Mesodermal cell (in vitro differentiated cells): ENCODE measurements around the gene CYB5R2.

Source experiments
- H3K27ac ChIP-seq: 2 replicates; pipeline ENCODE4 v1.7.0; 2013; ENCODE audit warnings: mild to moderate bottlenecking, low read depth, low read length, moderate library complexity; ENCODE audit not compliant: severe bottlenecking
- H3K36me3 ChIP-seq: 2 replicates; pipeline ENCODE4 v1.7.1; 2013; ENCODE audit warnings: mild to moderate bottlenecking, low read length, moderate library complexity; ENCODE audit not compliant: control insufficient read depth, insufficient read depth
- H3K4me1 ChIP-seq: one replicate; pipeline ENCODE4 v1.7.1; 2013; ENCODE audit warnings: mild to moderate bottlenecking, low read length; ENCODE audit not compliant: insufficient read depth, control insufficient read depth, poor library complexity, severe bottlenecking
- H3K4me3 ChIP-seq: 2 replicates; pipeline ENCODE4 v1.7.0; 2013; ENCODE audit warnings: low read length, control low read depth, mild to moderate bottlenecking; ENCODE audit not compliant: insufficient read depth, poor library complexity, severe bottlenecking; ENCODE audit errors: extremely low read depth
- H3K9me3 ChIP-seq: 2 replicates; pipeline ENCODE4 v1.7.1; 2013; ENCODE audit warnings: mild to moderate bottlenecking, low read length, moderate library complexity; ENCODE audit not compliant: control insufficient read depth
- WGBS, 2 experiments: methylation state at CpG; one replicate each; pipeline ENCODE4 v1.1.5; 2013; ENCODE audit warnings: missing lambda C conversion rate in 2 of 2; ENCODE audit not compliant: insufficient coverage in 2 of 2; 5-methylcytosine and 5-hydroxymethylcytosine counted together

The CYB5R2 gene

DNA sequence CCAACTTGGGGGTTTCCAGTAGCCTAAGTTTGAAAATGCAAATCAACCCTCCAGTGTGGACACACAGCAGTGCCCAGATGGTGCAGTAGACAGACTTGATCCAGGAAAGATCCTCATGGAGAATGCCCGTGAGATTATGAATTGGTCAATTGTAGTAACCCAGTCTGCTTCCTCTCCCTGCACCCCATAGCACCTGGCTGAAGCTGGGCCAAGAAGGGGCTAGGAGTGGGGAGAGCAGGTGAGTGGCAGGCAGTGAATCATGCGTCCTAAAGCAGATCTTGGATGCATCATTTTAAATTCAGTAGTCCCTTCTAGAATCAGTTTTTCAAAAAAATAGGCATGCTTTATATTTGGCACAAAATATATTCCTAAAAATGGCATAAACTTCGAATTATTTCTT lies 52.2 kb downstream of the CYB5R2 start:
- WGBS, 2 experiments: 40 to 100% methylated on average over 1 of the region's 3 CpGs

GRCh38 chr11:7619322-7619721 lies 54.0 kb downstream of the CYB5R2 start:
- Histone ChIP-seq H3K4me1 (no peaks in the 10 kb centered on the region), H3K36me3 (peaks cover 83% of the 10 kb centered on the region), H3K4me3 (no peak overlapping the region), H3K9me3 (no peaks in the 10 kb centered on the region), H3K27ac (no peak overlapping the region)
- 90 to 100% methylated on average over 3 of the region's 3 CpGs for WGBS, 2 experiments

More for the DNA sequence above, 52.2 kb downstream of the CYB5R2 start:
- no peak overlapping the region for H3K27ac ChIP-seq
- H3K4me1 ChIP-seq: no peaks in the 10 kb centered on the region
- H3K9me3 ChIP-seq: no peaks in the 10 kb centered on the region
- H3K4me3 ChIP-seq: no peak overlapping the region
- peaks cover 81% of the 10 kb centered on the region for H3K36me3 ChIP-seq

DNA sequence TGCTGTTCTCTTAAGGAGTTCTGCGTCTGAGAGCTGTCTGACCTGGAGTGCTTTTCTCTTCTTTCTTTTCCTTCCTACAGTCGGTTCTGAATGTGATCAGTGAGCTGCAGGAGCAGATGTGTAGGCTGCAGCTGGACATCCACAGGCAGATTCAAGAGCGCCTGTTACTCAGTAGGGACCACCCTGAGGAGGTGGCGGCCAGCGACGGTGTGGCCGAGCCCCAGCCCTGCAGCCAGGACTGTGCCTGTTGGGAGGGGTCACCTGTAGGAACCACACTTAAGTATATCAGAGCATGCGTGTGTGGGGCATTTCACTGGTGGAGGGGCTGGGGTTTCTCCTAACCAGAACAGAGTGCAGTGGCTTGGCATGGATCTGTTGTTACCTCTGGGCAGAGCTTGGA lies 56.3 kb downstream of the CYB5R2 start:
- 96 to 100% methylated on average over 6 to 8 of the region's 8 CpGs for WGBS, 2 experiments
- Histone ChIP-seq H3K27ac (no peak overlapping the region), H3K4me1 (peaks cover 11% of the 10 kb centered on the region), H3K9me3 (no peaks in the 10 kb centered on the region), H3K36me3 (peaks cover 73% of the 10 kb centered on the region), H3K4me3 (no peak overlapping the region)
